CD4-positive, alpha-beta T cell treated with Interleukin-6 for 4 hours (primary cell): ENCODE data around the gene GOLT1A.

Source experiments
- DNase-seq: peaks from one replicate; pipeline ENCODE4 v3.0.0-alpha.2; 2020; ENCODE audit warnings: mixed read lengths

Gene GOLT1A

GRCh38 chr1:204190212-204191211 is 23.3 kb downstream of the GOLT1A start:
- DNase-seq: peak; percentile 32

- DNase-seq: no peak
Observed at GRCh38 chr1:204188959-204189639, 24.7 kb downstream of the GOLT1A start.

GRCh38 chr1:204186597-204186996 is 27.2 kb downstream of the GOLT1A start:
- no peak for DNase-seq

GRCh38 chr1:204181116-204181515 is 32.7 kb downstream of the GOLT1A start:
- DNase-seq: no peak

- no peak for DNase-seq
Observed at GRCh38 chr1:204180133-204180532, 33.7 kb downstream of the GOLT1A start.

- DNase-seq: no peak
Observed at GRCh38 chr1:204178487-204179281, 35.1 kb downstream of the GOLT1A start.

- no peak for DNase-seq
Observed at GRCh38 chr1:204177133-204177532, 36.7 kb downstream of the GOLT1A start.

- DNase-seq: no peak
Observed at GRCh38 chr1:204176049-204176448, 37.7 kb downstream of the GOLT1A start.

GRCh38 chr1:204174958-204175357 is 38.8 kb downstream of the GOLT1A start:
- no peak for DNase-seq

GRCh38 chr1:204172404-204173029 is 41.3 kb downstream of the GOLT1A start:
- no peak for DNase-seq

- DNase-seq: no peak
Observed at GRCh38 chr1:204171751-204172178, 42.0 kb downstream of the GOLT1A start.

- no peak for DNase-seq
Observed at GRCh38 chr1:204170494-204171155, 43.2 kb downstream of the GOLT1A start.

- DNase-seq: no peak
Observed at GRCh38 chr1:204169858-204170257, 43.9 kb downstream of the GOLT1A start.

- DNase-seq: no peak
Observed at GRCh38 chr1:204167730-204168129, 46.1 kb downstream of the GOLT1A start.

GRCh38 chr1:204166219-204166618 is 47.6 kb downstream of the GOLT1A start, which contains the start of gene REN:
Gene REN (minus strand): TSS chr1:204166337. CDS start chr1:204166293, 44 bp downstream.
- no peak for DNase-seq

- DNase-seq: peak; percentile 81
Observed at GRCh38 chr1:204162494-204163074, 51.2 kb downstream of the GOLT1A start.

GRCh38 chr1:204161609-204162493 is 51.9 kb downstream of the GOLT1A start:
- no peak for DNase-seq

- DNase-seq: no peak
Observed at GRCh38 chr1:204157962-204158361, 55.8 kb downstream of the GOLT1A start.

- DNase-seq: no peak
Observed at GRCh38 chr1:204155881-204156280, 57.9 kb downstream of the GOLT1A start.

- no peak for DNase-seq
Observed at GRCh38 chr1:204154568-204155255, 59.1 kb downstream of the GOLT1A start.
